Endodermal cell (in vitro differentiated cells): ENCODE results near the gene TRPM4. TPM values are rescaled to one million over a fixed set of nuclear protein-coding genes. Genes with fewer than 3 reads are reported as not detected.

Source experiments
- DNase-seq: peaks from one replicate; pipeline ENCODE4 v3.0.0-alpha.2; 2017
- H3K27ac ChIP-seq: 2 replicates; pipeline ENCODE4 v1.5.1; 2013; ENCODE audit warnings: mild to moderate bottlenecking, low read depth, low read length, moderate library complexity
- H3K27me3 ChIP-seq: 2 replicates; pipeline ENCODE4 v1.6.1; 2013; ENCODE audit warnings: mild to moderate bottlenecking, low read length, moderate library complexity; ENCODE audit not compliant: insufficient read depth, control insufficient read depth, poor library complexity, severe bottlenecking
- H3K36me3 ChIP-seq: 2 replicates; pipeline ENCODE4 v1.7.0; 2013; ENCODE audit warnings: mild to moderate bottlenecking, low read length, moderate library complexity; ENCODE audit not compliant: control insufficient read depth, insufficient read depth
- H3K4me1 ChIP-seq: one replicate; pipeline ENCODE4 v1.7.0; 2013; ENCODE audit warnings: low read length; ENCODE audit not compliant: control insufficient read depth, insufficient read depth
- H3K4me3 ChIP-seq: 2 replicates; pipeline ENCODE4 v1.5.1; 2013; ENCODE audit warnings: mild to moderate bottlenecking, low read length, moderate library complexity
- H3K9ac ChIP-seq: 2 replicates; pipeline ENCODE4 v1.6.1; 2013; ENCODE audit warnings: mild to moderate bottlenecking, low read length, moderate library complexity; ENCODE audit not compliant: poor library complexity, severe bottlenecking; ENCODE audit errors: extremely low read depth
- H3K9me3 ChIP-seq: 2 replicates; pipeline ENCODE4 v1.6.1; 2013; ENCODE audit warnings: mild to moderate bottlenecking, low read length, moderate library complexity; ENCODE audit not compliant: control insufficient read depth
- H3K27ac Mint-ChIP-seq: 2 replicates; pipeline ENCODE4 v1.8.0; 2020; ENCODE audit warnings: mixed read lengths
- H3K27me3 Mint-ChIP-seq: 2 replicates; pipeline ENCODE4 v1.8.0; 2021; ENCODE audit warnings: mild to moderate bottlenecking, mixed read lengths; ENCODE audit not compliant: insufficient read depth
- H3K36me3 Mint-ChIP-seq: 2 replicates; pipeline ENCODE4 v1.8.0; 2020; ENCODE audit warnings: low read depth, mixed read lengths
- H3K4me1 Mint-ChIP-seq: 2 replicates; pipeline ENCODE4 v1.8.0; 2020; ENCODE audit warnings: mixed read lengths
- H3K4me3 Mint-ChIP-seq: 2 replicates; pipeline ENCODE4 v1.8.0; 2020; ENCODE audit warnings: mild to moderate bottlenecking, moderate library complexity, mixed read lengths
- H3K9me3 Mint-ChIP-seq: 2 replicates; pipeline ENCODE4 v1.8.0; 2020; ENCODE audit warnings: mild to moderate bottlenecking, mixed read lengths
- CTCF ChIP-seq: fragments of 200-600 bp; sonication (generic); conservative IDR thresholded peaks from 2 replicates; pipeline ENCODE4 v1.5.0; 2021; ENCODE audit warnings: antibody characterized with exemption, mild to moderate bottlenecking
- WGBS, 2 experiments: methylation state at CpG; one replicate each; pipeline versions ENCODE4 v1.1.5 to v1.1.7; 2013; ENCODE audit warnings: missing lambda C conversion rate in 2 of 2, mixed read lengths in 1 of 2; ENCODE audit not compliant: insufficient coverage in 1 of 2, insufficient read length in 1 of 2; 5-methylcytosine and 5-hydroxymethylcytosine counted together
- total RNA-seq, 2 donors: library from RNA; stranded (reverse); fragmentation: NEBNext Ultra II Directional in 1 of 2; extraction: Animal tissue kit (Norgen Biotek cat#: 25700) in 1 of 2; gene quantifications; 2 replicates in 1 of 2; 3 replicates in 1 of 2; pipeline ENCODE4 v1.2.1, GENCODE V29; 2021

TRPM4 gene
- total RNA-seq, 2 donors from 2014 or later, result 22.0 to 33.3 TPM

GRCh38 chr19:49247676-49248075, 90.1 kb downstream of the TRPM4 start:
- H3K27me3 Mint-ChIP-seq, result peaks cover 22% of the 10 kb centered on the region
- Histone ChIP-seq H3K4me1 (no peaks in the 10 kb centered on the region), H3K27me3 (no peaks in the 10 kb centered on the region), H3K27ac (no peak overlapping the region), H3K36me3 (no peaks in the 10 kb centered on the region), H3K9me3 (no peaks in the 10 kb centered on the region), H3K4me3 (no peak overlapping the region), H3K9ac (no peak overlapping the region)
- TF ChIP-seq CTCF, result no peak
- no peak overlapping the region for H3K4me3 Mint-ChIP-seq
- no peak overlapping the region for H3K27ac Mint-ChIP-seq
- H3K9me3 Mint-ChIP-seq, result peaks cover 5% of the 10 kb centered on the region
- no peaks in the 10 kb centered on the region for H3K36me3 Mint-ChIP-seq
- WGBS, 2 experiments, result no CpG with 5 or more reads among the region's 2 CpGs
- no peak for DNase-seq
- H3K4me1 Mint-ChIP-seq, result peaks cover 10% of the 10 kb centered on the region

- TF ChIP-seq CTCF, result no peak
- Mint-ChIP-seq H3K4me1 (no peaks in the 10 kb centered on the region), H3K27ac (no peak overlapping the region), H3K36me3 (no peaks in the 10 kb centered on the region), H3K9me3 (peaks cover 5% of the 10 kb centered on the region), H3K27me3 (peaks cover 25% of the 10 kb centered on the region), H3K4me3 (no peak overlapping the region)
- 71 to 87% methylated on average over 2 of the region's 2 CpGs for WGBS, 2 experiments
- Histone ChIP-seq H3K9ac (no peak overlapping the region), H3K9me3 (no peaks in the 10 kb centered on the region), H3K27me3 (no peaks in the 10 kb centered on the region), H3K36me3 (no peaks in the 10 kb centered on the region), H3K4me3 (no peak overlapping the region), H3K4me1 (no peaks in the 10 kb centered on the region), H3K27ac (no peak overlapping the region)
- no peak for DNase-seq
These were observed 92.3 kb downstream of the TRPM4 start for GRCh38 chr19:49249933-49250332.

GRCh38 chr19:49255674-49256073, 98.1 kb downstream of the TRPM4 start:
- no peak for DNase-seq
- Mint-ChIP-seq H3K27me3 (peaks cover 33% of the 10 kb centered on the region), H3K36me3 (no peaks in the 10 kb centered on the region), H3K9me3 (peaks cover 15% of the 10 kb centered on the region), H3K4me3 (no peak overlapping the region), H3K27ac (no peak overlapping the region), H3K4me1 (no peaks in the 10 kb centered on the region)
- no peaks in the 10 kb centered on the region for H3K4me1 ChIP-seq
- no peak overlapping the region for H3K9ac ChIP-seq
- peaks cover 18% of the 10 kb centered on the region for H3K9me3 ChIP-seq
- H3K36me3 ChIP-seq, result no peaks in the 10 kb centered on the region
- no peak overlapping the region for H3K4me3 ChIP-seq
- WGBS, 2 experiments, result 91 to 94% methylated on average over 5 to 10 of the region's 10 CpGs
- H3K27me3 ChIP-seq, result no peaks in the 10 kb centered on the region
- no peak overlapping the region for H3K27ac ChIP-seq
- no peak for TF ChIP-seq CTCF
